ENCODE measurements around the gene ATP6V0C.
"Not testable (repeated sequence)": the region's sequence is repeated elsewhere in the genome, so short reads cannot be mapped to it uniquely, and the experiment has no call there.

The ATP6V0C gene

DNA sequence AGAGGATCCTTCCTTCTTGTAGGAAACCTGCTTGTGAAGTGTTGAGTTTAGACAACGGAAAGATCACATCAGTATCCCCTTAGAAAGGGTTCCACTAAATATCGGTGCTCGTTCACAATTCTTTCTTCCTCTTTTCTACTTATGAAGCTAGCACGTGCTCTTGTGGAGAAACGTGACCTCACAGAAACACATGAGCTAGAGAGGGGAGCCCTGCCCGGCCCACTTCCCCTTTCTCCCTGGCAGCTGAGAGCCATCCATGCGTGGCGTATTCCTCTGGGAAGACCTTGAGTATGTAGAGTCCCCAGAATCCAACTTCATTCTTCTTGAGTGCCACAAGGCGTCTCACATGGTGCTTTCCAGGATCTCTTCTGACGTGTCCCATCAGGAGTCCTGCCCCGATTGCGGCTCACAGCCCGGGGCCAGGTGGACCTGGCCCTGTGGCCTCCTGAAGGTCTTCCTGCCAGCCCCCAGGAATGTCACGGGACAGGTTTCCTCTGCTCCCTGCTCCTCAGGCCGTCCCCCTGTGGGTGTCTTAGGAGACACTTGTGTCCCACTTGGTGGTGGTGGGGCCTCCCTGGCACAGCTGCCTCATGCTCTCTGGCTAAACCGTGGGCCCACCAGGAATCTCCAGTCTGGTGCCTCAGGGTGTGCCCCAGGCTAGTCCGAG lies 46.5 kb downstream of the ATP6V0C start:
- not testable (repeated sequence) for DNase-seq

DNA sequence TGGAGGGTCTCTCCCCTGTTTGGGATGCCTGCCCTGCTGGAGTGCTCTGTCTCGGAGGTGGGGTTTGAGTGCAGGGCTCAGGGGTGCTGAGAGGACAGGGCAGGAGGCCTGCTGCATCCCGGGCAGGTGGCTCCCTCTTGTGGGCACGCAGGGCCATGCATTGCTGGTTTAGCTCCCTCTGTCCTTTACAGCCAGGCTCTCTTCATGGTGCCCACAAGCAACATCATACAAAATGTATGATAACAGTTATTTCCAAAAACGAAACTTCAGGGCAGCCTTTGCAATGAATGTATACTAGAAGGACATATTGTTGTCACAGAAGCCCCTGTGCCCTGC lies 47.0 kb downstream of the ATP6V0C start:
- not testable (repeated sequence) for DNase-seq

DNA sequence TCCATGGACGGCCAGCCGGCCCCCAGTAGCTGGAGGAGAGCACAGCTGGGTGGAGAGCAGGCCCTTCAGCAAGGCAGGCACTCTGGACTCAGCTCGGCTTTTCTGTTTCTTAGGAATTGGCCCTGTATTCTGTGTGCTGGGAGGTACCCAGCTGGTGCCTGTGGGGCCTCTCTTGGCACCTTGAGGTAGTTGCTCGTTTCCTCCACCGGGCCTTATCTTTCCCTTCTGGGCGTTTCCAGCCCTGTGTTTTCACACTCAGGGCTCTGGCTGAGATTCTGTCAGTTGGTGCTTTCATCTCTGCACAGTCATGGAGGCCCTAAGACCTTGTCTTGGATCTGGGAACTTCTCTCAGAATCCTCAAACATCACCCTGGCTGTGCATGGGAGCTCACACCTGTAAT lies 53.8 kb downstream of the ATP6V0C start:
- not testable (repeated sequence) for DNase-seq

DNA sequence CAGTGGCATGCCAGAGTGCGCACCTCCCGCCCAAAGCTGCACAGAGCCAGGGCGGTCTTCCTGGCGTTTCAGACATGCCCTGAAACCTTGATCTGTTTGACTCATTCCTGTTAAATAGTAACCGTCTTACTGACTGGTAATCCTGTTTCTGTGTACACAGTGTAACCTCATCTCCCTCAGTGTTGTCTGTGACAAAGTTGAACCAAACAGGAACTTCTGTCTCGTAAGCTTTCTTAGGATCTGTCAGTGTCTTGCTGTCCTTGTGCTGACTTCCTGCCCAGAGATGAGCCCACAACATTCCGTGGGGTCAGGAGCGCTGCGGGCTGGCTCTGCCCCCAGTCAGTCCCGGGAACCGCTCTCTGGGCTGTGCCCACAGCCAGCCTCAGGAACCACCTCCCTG lies 54.8 kb downstream of the ATP6V0C start:
- DNase-seq = not testable (repeated sequence)
